ENCODE data around the gene GNRH2. TPM values are rescaled to one million over a fixed set of nuclear protein-coding genes. Genes with fewer than 3 reads are reported as not detected.

Gene GNRH2
- total RNA-seq, 1 experiment from 2014 or later: 1.1 TPM

DNA sequence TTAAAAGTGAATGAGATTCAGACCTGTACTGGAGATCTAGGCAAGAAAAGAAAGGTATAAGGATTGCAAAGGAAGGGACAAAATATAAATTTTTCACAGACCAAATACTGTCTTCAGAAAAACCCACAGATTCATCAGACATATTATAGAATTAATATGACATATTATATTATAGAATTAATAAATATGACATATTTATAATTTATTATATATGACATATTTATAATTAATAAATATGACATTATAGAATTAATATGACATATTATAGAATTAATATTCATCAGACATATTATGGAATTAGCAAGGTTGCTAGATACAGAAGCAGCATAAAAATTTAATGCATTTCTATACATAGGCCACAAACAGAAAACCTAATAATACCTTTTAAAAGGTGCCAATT, 44.7 kb upstream of the GNRH2 start:
- Histone ChIP-seq H2BK20ac (ENCODE audit: low read depth, low read length, poor library complexity, severe bottlenecking) (no peak overlapping the region), H3K14ac (ENCODE audit: insufficient read depth, low read length) (no peak overlapping the region), H2BK12ac (ENCODE audit: insufficient read length, low read depth, low read length) (no peak overlapping the region), H4K20me1 (ENCODE audit: control insufficient read depth, insufficient read depth, insufficient read length) (no peaks in the 10 kb centered on the region), H2AK5ac (ENCODE audit: insufficient read length, low read length) (no peak overlapping the region), H3K18ac (ENCODE audit: insufficient read length, low read depth, low read length) (no peak overlapping the region), H3K79me2 (ENCODE audit: insufficient read depth, low read length) (no peaks in the 10 kb centered on the region), H2BK15ac (ENCODE audit: low read depth, low read length) (no peak overlapping the region), H2BK5ac (ENCODE audit: insufficient read length, low read length) (no peak overlapping the region), H3K79me1 (ENCODE audit: insufficient read depth, low read depth, low read length, poor library complexity, severe bottlenecking) (no peaks in the 10 kb centered on the region), H3K4ac (ENCODE audit: low read depth, low read length) (no peak overlapping the region), H3K56ac (ENCODE audit: insufficient read length, low read depth, low read length) (no peak overlapping the region), H3K23me2 (ENCODE audit: insufficient read length, low read depth, low read length, poor library complexity, severe bottlenecking) (no peaks in the 10 kb centered on the region), H4K91ac (ENCODE audit: insufficient read length, low read depth, low read length) (no peak overlapping the region), H3K9ac (ENCODE audit: extremely low read depth, insufficient read length, low read length) (no peak overlapping the region), H4K5ac (ENCODE audit: insufficient read length, low read depth, low read length) (no peak overlapping the region), H4K8ac (replicated peaks; ENCODE audit: insufficient read length, low read depth, low read length) (no peak overlapping the region), H2AFZ (ENCODE audit: low read length) (no peak overlapping the region), H2BK120ac (ENCODE audit: low read depth, low read length, poor library complexity, severe bottlenecking) (no peak overlapping the region), H3K9me3 (ENCODE audit: control insufficient read depth, low read depth, low read length) (no peaks in the 10 kb centered on the region), H3K27ac (ENCODE audit: insufficient read length, low read depth, low read length) (no peak overlapping the region), H3K4me1 (ENCODE audit: insufficient read depth, low read length) (no peaks in the 10 kb centered on the region), H3K23ac (ENCODE audit: insufficient read length, low read depth, low read length) (no peak overlapping the region), H3T11ph (ENCODE audit: low read length) (no peak overlapping the region), H3K27me3 (ENCODE audit: insufficient read depth, low read length) (no peaks in the 10 kb centered on the region), H3K4me2 (ENCODE audit: insufficient read depth, insufficient read length, low read length) (no peak overlapping the region)
- DNase-seq: no peak
- no peaks in the 10 kb centered on the region for H3K4me1 Mint-ChIP-seq
- peaks cover 0 to 14% (median 5%) of the 10 kb centered on the region in 3 experiments; a peak in 4 of 7 replicates for H3K36me3 Mint-ChIP-seq (ENCODE audit: insufficient read depth in 1 of 3, low read depth in 3 of 3)
- H3K27me3 Mint-ChIP-seq (ENCODE audit: low read depth): no peaks in the 10 kb centered on the region
- TF ChIP-seq, protein P1, sequence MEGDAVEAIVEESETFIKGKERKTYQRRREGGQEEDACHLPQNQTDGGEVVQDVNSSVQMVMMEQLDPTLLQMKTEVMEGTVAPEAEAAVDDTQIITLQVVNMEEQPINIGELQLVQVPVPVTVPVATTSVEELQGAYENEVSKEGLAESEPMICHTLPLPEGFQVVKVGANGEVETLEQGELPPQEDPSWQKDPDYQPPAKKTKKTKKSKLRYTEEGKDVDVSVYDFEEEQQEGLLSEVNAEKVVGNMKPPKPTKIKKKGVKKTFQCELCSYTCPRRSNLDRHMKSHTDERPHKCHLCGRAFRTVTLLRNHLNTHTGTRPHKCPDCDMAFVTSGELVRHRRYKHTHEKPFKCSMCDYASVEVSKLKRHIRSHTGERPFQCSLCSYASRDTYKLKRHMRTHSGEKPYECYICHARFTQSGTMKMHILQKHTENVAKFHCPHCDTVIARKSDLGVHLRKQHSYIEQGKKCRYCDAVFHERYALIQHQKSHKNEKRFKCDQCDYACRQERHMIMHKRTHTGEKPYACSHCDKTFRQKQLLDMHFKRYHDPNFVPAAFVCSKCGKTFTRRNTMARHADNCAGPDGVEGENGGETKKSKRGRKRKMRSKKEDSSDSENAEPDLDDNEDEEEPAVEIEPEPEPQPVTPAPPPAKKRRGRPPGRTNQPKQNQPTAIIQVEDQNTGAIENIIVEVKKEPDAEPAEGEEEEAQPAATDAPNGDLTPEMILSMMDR (conservative IDR thresholded peaks at IDR 0.05): no peak
- no peaks in the 10 kb centered on the region for H3K9me3 Mint-ChIP-seq
- H3K27ac Mint-ChIP-seq: no peak overlapping the region
- H3K4me3 Mint-ChIP-seq: no peak overlapping the region

Data from H9 (cell line).